HepG2 (cell line): ENCODE results near the gene SIRT7. TPM values are rescaled to one million over a fixed set of nuclear protein-coding genes. Genes with fewer than 3 reads are reported as not detected.

Source experiments
- ATF7-NPFF ChIP-seq: sonication (generic); formaldehyde crosslinking; IDR thresholded peaks from 2 replicates; pipeline ENCODE4 v1.8.1; 2023; ENCODE audit warnings: mild to moderate bottlenecking, low read depth, missing genetic modification reagents, moderate library complexity
- ESRRA ChIP-seq: sonication (generic); formaldehyde crosslinking; IDR thresholded peaks from 2 replicates; pipeline ENCODE4 v1.5.1; 2020; ENCODE audit warnings: mild to moderate bottlenecking, low read depth, missing genetic modification reagents
- FOXA3 ChIP-seq: IDR thresholded peaks from 2 replicates; pipeline ENCODE4 v1.6.1; 2016; ENCODE audit warnings: missing genetic modification reagents, missing compliant biosample characterization
- NCOA1 ChIP-seq: sonication (generic); formaldehyde crosslinking; IDR thresholded peaks from 2 replicates; pipeline ENCODE4 v1.9.0; 2021; ENCODE audit warnings: missing genetic modification reagents
- SATB2 ChIP-seq: sonication (generic); formaldehyde crosslinking; IDR thresholded peaks from 2 replicates; pipeline ENCODE4 v1.5.0; 2020; ENCODE audit warnings: missing genetic modification reagents
- ZNF143 ChIP-seq: sonication (generic); formaldehyde crosslinking; IDR thresholded peaks from 2 replicates; pipeline ENCODE4 v1.4.0; 2020; ENCODE audit warnings: missing genetic modification reagents
- ZNF20 ChIP-seq: sonication (generic); formaldehyde crosslinking; IDR thresholded peaks from 2 replicates; pipeline ENCODE4 v1.4.0; 2020; ENCODE audit warnings: mild to moderate bottlenecking, moderate library complexity, missing genetic modification reagents
- ZNF589 ChIP-seq: sonication (generic); formaldehyde crosslinking; conservative IDR thresholded peaks from 2 replicates; pipeline ENCODE4 v1.8.0; 2022; ENCODE audit warnings: mild to moderate bottlenecking, moderate library complexity, missing genetic modification reagents
- ZNF703 ChIP-seq: sonication (generic); formaldehyde crosslinking; IDR thresholded peaks from 2 replicates; pipeline ENCODE4 v1.5.1; 2020; ENCODE audit warnings: missing genetic modification reagents, mild to moderate bottlenecking, moderate library complexity, borderline replicate concordance
- ZNF776 ChIP-seq: sonication (generic); formaldehyde crosslinking; IDR thresholded peaks from 2 replicates; pipeline ENCODE4 v1.4.0; 2020; ENCODE audit warnings: mild to moderate bottlenecking, missing genetic modification reagents
- polyA plus RNA-seq, 8 experiments: library from polyadenylated mRNA; depleted of rRNA in 3 of 8; stranded (reverse) in 7 of 8; unstranded in 1 of 8; fragments of >200 nt; fragmentation: Illumina TruSeq in 4 of 8; extraction: Trizol in 4 of 8; gene quantifications; 2 replicates each; pipeline versions ENCODE4 v1.2.1 to v1.2.3, GENCODE V29; 2011 to 2016; ENCODE audit warnings: low read depth in 4 of 8, missing spikeins in 1 of 8, mixed read lengths in 1 of 8; ENCODE audit not compliant: insufficient read depth in 1 of 8
- total RNA-seq, 5 experiments: library from RNA; depleted of rRNA; stranded (reverse); fragments of >200 nt; fragmentation: Illumina TruSeq; extraction: Trizol; gene quantifications; 2 replicates each; pipeline ENCODE4 v1.2.3, GENCODE V29; 2016; ENCODE audit warnings: low read depth in 1 of 5
- TF ChIP-seq, protein P1 (sequence below): sonication (generic); formaldehyde crosslinking; IDR thresholded peaks from 2 replicates; pipeline ENCODE4 v1.4.0; 2020; ENCODE audit warnings: missing genetic modification reagents
- TF ChIP-seq, protein P2 (sequence below): sonication (generic); formaldehyde crosslinking; IDR thresholded peaks from 2 replicates; pipeline ENCODE4 v1.5.0; 2020; ENCODE audit warnings: mild to moderate bottlenecking, missing genetic modification reagents, moderate library complexity
- TF ChIP-seq, protein P3 (sequence below): sonication (generic); formaldehyde crosslinking; IDR thresholded peaks from 2 replicates; pipeline ENCODE4 v1.5.0; 2020; ENCODE audit warnings: mild to moderate bottlenecking, missing genetic modification reagents, borderline replicate concordance
- TF ChIP-seq, protein P4 (sequence below): sonication (generic); formaldehyde crosslinking; IDR thresholded peaks from 2 replicates; pipeline ENCODE4 v1.8.1; 2023; ENCODE audit warnings: mild to moderate bottlenecking, missing genetic modification reagents
- TF ChIP-seq, protein P5 (sequence below): sonication (generic); formaldehyde crosslinking; conservative IDR thresholded peaks from 2 replicates; pipeline ENCODE4 v1.4.0; 2020; ENCODE audit warnings: missing genetic modification reagents

The SIRT7 gene
- total and polyA plus RNA-seq, 2 of the 13 experiments (the other 11 are each of a cell fraction or from before 2014, with no cell fraction given) = 8.3 to 24.8 TPM

DNA sequence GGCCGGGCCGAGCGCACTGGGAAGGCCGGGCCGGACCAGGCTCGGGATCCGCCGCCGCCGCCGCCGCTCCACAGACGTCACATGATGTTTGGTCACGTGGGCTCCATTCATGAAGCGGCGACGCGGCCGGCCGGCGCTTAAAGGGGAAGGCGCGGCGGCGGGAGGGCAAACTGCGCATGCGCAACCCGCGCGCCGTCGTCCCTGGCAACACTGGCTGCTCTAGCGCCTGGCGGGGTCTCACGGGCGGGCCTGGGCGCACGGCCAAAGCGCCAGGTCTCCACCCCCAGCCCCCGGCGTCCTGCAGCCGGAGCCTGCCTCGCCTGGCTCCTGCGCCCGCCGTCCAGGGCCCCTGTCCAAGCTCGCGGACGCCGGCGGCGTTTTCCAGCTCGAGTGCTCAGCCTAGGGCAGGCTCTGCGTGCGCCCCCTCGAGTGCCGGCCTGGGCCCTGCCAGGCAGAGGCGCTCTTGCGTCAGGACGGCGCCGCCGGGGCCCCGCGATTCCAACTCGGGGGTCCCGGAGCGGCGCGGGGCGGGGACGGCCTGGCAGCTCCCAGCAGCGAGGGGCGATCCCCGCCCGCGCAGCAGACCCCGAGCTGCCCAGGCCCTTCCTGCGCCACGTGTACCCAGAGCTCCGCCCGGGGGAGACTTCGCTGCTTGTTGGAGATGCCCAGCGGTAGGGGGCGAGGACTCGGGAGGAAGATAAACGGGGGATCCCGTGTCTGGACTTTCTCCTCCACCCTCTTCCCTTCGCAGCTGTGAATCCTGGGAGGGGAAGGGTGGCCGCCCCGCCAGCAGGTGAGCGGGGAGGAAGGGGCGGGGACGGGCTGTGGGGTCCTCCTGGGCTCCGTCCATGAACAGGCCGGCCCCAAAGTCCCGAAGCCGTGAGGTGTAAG lies 9.9 kb upstream of the SIRT7 start, which contains the start of gene MAFG (continued):
- TF ChIP-seq, protein P1, sequence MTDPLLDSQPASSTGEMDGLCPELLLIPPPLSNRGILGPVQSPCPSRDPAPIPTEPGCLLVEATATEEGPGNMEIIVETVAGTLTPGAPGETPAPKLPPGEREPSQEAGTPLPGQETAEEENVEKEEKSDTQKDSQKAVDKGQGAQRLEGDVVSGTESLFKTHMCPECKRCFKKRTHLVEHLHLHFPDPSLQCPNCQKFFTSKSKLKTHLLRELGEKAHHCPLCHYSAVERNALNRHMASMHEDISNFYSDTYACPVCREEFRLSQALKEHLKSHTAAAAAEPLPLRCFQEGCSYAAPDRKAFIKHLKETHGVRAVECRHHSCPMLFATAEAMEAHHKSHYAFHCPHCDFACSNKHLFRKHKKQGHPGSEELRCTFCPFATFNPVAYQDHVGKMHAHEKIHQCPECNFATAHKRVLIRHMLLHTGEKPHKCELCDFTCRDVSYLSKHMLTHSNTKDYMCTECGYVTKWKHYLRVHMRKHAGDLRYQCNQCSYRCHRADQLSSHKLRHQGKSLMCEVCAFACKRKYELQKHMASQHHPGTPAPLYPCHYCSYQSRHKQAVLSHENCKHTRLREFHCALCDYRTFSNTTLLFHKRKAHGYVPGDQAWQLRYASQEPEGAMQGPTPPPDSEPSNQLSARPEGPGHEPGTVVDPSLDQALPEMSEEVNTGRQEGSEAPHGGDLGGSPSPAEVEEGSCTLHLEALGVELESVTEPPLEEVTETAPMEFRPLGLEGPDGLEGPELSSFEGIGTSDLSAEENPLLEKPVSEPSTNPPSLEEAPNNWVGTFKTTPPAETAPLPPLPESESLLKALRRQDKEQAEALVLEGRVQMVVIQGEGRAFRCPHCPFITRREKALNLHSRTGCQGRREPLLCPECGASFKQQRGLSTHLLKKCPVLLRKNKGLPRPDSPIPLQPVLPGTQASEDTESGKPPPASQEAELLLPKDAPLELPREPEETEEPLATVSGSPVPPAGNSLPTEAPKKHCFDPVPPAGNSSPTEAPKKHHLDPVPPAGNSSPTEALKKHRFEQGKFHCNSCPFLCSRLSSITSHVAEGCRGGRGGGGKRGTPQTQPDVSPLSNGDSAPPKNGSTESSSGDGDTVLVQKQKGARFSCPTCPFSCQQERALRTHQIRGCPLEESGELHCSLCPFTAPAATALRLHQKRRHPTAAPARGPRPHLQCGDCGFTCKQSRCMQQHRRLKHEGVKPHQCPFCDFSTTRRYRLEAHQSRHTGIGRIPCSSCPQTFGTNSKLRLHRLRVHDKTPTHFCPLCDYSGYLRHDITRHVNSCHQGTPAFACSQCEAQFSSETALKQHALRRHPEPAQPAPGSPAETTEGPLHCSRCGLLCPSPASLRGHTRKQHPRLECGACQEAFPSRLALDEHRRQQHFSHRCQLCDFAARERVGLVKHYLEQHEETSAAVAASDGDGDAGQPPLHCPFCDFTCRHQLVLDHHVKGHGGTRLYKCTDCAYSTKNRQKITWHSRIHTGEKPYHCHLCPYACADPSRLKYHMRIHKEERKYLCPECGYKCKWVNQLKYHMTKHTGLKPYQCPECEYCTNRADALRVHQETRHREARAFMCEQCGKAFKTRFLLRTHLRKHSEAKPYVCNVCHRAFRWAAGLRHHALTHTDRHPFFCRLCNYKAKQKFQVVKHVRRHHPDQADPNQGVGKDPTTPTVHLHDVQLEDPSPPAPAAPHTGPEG (CRISPR knock-in tag) = peak; percentile 86
- peak; percentile 28; the same call in 1 of the 2 replicates for TF ChIP-seq FOXA3 (CRISPR knock-in tag)
- 0 out of 2 replicates have a peak, but pooled peaks have one; percentile 13 for TF ChIP-seq NCOA1
- TF ChIP-seq ZNF20 = no peak
- peak; percentile 64 for TF ChIP-seq ZNF143 (CRISPR knock-in tag)
- no peak for TF ChIP-seq SATB2 (CRISPR knock-in tag)
- TF ChIP-seq, protein P2, sequence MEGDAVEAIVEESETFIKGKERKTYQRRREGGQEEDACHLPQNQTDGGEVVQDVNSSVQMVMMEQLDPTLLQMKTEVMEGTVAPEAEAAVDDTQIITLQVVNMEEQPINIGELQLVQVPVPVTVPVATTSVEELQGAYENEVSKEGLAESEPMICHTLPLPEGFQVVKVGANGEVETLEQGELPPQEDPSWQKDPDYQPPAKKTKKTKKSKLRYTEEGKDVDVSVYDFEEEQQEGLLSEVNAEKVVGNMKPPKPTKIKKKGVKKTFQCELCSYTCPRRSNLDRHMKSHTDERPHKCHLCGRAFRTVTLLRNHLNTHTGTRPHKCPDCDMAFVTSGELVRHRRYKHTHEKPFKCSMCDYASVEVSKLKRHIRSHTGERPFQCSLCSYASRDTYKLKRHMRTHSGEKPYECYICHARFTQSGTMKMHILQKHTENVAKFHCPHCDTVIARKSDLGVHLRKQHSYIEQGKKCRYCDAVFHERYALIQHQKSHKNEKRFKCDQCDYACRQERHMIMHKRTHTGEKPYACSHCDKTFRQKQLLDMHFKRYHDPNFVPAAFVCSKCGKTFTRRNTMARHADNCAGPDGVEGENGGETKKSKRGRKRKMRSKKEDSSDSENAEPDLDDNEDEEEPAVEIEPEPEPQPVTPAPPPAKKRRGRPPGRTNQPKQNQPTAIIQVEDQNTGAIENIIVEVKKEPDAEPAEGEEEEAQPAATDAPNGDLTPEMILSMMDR (CRISPR knock-in tag) = peak; percentile 73
- peak; percentile 93 for TF ChIP-seq ZNF776 (CRISPR knock-in tag)
- TF ChIP-seq, protein P3, sequence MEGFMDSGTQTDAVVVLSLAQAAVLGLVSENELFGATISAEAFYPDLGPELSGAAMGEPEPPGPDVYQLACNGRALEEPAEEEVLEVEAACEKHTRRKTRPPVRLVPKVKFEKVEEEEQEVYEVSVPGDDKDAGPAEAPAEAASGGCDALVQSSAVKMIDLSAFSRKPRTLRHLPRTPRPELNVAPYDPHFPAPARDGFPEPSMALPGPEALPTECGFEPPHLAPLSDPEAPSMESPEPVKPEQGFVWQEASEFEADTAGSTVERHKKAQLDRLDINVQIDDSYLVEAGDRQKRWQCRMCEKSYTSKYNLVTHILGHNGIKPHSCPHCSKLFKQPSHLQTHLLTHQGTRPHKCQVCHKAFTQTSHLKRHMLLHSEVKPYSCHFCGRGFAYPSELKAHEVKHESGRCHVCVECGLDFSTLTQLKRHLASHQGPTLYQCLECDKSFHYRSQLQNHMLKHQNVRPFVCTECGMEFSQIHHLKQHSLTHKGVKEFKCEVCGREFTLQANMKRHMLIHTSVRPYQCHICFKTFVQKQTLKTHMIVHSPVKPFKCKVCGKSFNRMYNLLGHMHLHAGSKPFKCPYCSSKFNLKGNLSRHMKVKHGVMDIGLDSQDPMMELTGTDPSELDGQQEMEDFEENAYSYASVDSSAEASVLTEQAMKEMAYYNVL = peak; percentile 67; the same call in 1 of the 2 replicates
- TF ChIP-seq ZNF703 (CRISPR knock-in tag) = no peak
- TF ChIP-seq, protein P4, sequence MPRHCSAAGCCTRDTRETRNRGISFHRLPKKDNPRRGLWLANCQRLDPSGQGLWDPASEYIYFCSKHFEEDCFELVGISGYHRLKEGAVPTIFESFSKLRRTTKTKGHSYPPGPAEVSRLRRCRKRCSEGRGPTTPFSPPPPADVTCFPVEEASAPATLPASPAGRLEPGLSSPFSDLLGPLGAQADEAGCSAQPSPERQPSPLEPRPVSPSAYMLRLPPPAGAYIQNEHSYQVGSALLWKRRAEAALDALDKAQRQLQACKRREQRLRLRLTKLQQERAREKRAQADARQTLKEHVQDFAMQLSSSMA (CRISPR knock-in tag) = no peak; the same call in 1 of the 2 replicates
- peak; percentile 47; the same call in 1 of the 2 replicates for TF ChIP-seq ESRRA (CRISPR knock-in tag)
- TF ChIP-seq, protein P5, sequence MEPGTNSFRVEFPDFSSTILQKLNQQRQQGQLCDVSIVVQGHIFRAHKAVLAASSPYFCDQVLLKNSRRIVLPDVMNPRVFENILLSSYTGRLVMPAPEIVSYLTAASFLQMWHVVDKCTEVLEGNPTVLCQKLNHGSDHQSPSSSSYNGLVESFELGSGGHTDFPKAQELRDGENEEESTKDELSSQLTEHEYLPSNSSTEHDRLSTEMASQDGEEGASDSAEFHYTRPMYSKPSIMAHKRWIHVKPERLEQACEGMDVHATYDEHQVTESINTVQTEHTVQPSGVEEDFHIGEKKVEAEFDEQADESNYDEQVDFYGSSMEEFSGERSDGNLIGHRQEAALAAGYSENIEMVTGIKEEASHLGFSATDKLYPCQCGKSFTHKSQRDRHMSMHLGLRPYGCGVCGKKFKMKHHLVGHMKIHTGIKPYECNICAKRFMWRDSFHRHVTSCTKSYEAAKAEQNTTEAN (CRISPR knock-in tag) = peak; percentile 67; the same call in 1 of the 2 replicates
- TF ChIP-seq ATF7-NPFF (CRISPR knock-in tag) = peak; percentile 88; the same call in 1 of the 2 replicates
- no peak; the same call in 1 of the 2 replicates for TF ChIP-seq ZNF589 (CRISPR knock-in tag)
